ENCODE data around the gene FEV. TPM values are rescaled to one million over a fixed set of nuclear protein-coding genes. Genes with fewer than 3 reads are reported as not detected.
"Not testable (repeated sequence)": the region's sequence is repeated elsewhere in the genome, so short reads cannot be mapped to it uniquely, and the experiment has no call there.

FEV gene
- total RNA-seq, 1 donor from 2014 or later: not detected

GRCh38 chr2:218946621-218947020 lies 38.4 kb downstream of the FEV start:
- Histone ChIP-seq H3K4me3 (no peak overlapping the region), H3K27ac (no peak overlapping the region), H3K27me3 (no peaks in the 10 kb centered on the region), H3K4me1 (no peaks in the 10 kb centered on the region), H3K36me3 (no peaks in the 10 kb centered on the region), H3K9me3 (no peaks in the 10 kb centered on the region)
- DNase-seq (ENCODE audit: low spot score in 2 of 2): no peak
- intact Hi-C loops (cut with DNase I): no loop called here
- TF ChIP-seq, protein P1, sequence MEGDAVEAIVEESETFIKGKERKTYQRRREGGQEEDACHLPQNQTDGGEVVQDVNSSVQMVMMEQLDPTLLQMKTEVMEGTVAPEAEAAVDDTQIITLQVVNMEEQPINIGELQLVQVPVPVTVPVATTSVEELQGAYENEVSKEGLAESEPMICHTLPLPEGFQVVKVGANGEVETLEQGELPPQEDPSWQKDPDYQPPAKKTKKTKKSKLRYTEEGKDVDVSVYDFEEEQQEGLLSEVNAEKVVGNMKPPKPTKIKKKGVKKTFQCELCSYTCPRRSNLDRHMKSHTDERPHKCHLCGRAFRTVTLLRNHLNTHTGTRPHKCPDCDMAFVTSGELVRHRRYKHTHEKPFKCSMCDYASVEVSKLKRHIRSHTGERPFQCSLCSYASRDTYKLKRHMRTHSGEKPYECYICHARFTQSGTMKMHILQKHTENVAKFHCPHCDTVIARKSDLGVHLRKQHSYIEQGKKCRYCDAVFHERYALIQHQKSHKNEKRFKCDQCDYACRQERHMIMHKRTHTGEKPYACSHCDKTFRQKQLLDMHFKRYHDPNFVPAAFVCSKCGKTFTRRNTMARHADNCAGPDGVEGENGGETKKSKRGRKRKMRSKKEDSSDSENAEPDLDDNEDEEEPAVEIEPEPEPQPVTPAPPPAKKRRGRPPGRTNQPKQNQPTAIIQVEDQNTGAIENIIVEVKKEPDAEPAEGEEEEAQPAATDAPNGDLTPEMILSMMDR (IDR thresholded peaks at IDR 0.05): no peak

GRCh38 chr2:218944759-218945404 lies 40.1 kb downstream of the FEV start:
- Histone ChIP-seq H3K9me3 (no peaks in the 10 kb centered on the region), H3K36me3 (no peaks in the 10 kb centered on the region), H3K27ac (no peak overlapping the region), H3K4me3 (no peak overlapping the region), H3K4me1 (no peaks in the 10 kb centered on the region), H3K27me3 (no peaks in the 10 kb centered on the region)
- no peak for DNase-seq (ENCODE audit: low spot score in 2 of 2)
- TF ChIP-seq, protein P1 (IDR thresholded peaks at IDR 0.05): no peak
- intact Hi-C loops (cut with DNase I): no loop called here

- not testable (repeated sequence) for H3K36me3 ChIP-seq
Measured at GRCh38 chr2:218931751-218932150, 53.2 kb downstream of the FEV start.

More at GRCh38 chr2:218931751-218932150, 53.2 kb downstream of the FEV start:
- H3K27me3 ChIP-seq; intact Hi-C loops (cut with DNase I); H3K9me3 ChIP-seq; H3K27ac ChIP-seq; DNase-seq (ENCODE audit: low spot score in 2 of 2); H3K4me1 ChIP-seq; H3K4me3 ChIP-seq: not testable (repeated sequence)

Other genes starting within 250 kb of the FEV start
- 53.1 TPM for gene CYP27A1, start 203.0 kb downstream of the FEV start, total RNA-seq
- not detected for gene PRKAG3, start 153.4 kb downstream of the FEV start, total RNA-seq
- gene WNT6, start 125.4 kb downstream of the FEV start, total RNA-seq: 1.2 TPM
- gene WNT10A, start 104.3 kb downstream of the FEV start, total RNA-seq: not detected
- gene CDK5R2, start 25.5 kb downstream of the FEV start, total RNA-seq: not detected
- gene CRYBA2, start 8.2 kb upstream of the FEV start, total RNA-seq: not detected
- not detected for gene CFAP65, start 56.3 kb upstream of the FEV start, total RNA-seq
- not detected for gene IHH, start 75.7 kb upstream of the FEV start, total RNA-seq
- 21.6 TPM for gene NHEJ1, start 175.6 kb upstream of the FEV start, total RNA-seq
- gene SLC23A3, start 184.8 kb upstream of the FEV start, total RNA-seq: 14.2 TPM
- gene CNPPD1, start 191.7 kb upstream of the FEV start, total RNA-seq: 49.4 TPM
- 83.5 TPM for gene RETREG2, start 193.1 kb upstream of the FEV start, total RNA-seq
- 225 TPM for gene ZFAND2B, start 221.6 kb upstream of the FEV start, total RNA-seq
- 17.9 TPM for gene ABCB6, start 233.8 kb upstream of the FEV start, total RNA-seq
- 135 TPM for gene ATG9A, start 244.5 kb upstream of the FEV start, total RNA-seq
- gene ANKZF1, start 244.6 kb upstream of the FEV start, total RNA-seq: 53.1 TPM

Data from ascending aorta (tissue), 2 donors.